H1 (cell line): Measurements from ENCODE around the gene DLAT. TPM values are rescaled to one million over a fixed set of nuclear protein-coding genes. Genes with fewer than 3 reads are reported as not detected.

Experiments used
- MAX ChIP-seq: IDR thresholded peaks from 2 replicates; pipeline ENCODE4 v1.6.1; 2012; ENCODE audit warnings: inconsistent platforms
- NRF1 ChIP-seq: IDR thresholded peaks from 2 replicates; pipeline ENCODE4 v1.6.1; 2011; ENCODE audit warnings: mild to moderate bottlenecking, low read depth, low read length, improper control_type of control experiment
- POLR2AphosphoS5 ChIP-seq: IDR thresholded peaks from 2 replicates; pipeline ENCODE4 v1.6.1; 2011; ENCODE audit warnings: low read depth, low read length
- SAP30 ChIP-seq: fragments of 300-600 bp; sonication (generic); IDR thresholded peaks from 2 replicates; pipeline ENCODE4 v1.7.1; 2012; ENCODE audit warnings: low read length, moderate library complexity, mild to moderate bottlenecking, inconsistent platforms; ENCODE audit not compliant: insufficient read depth, insufficient replicate concordance
- TCF12 ChIP-seq: IDR thresholded peaks from 2 replicates; pipeline ENCODE4 v1.6.1; 2011; ENCODE audit warnings: low read depth, mild to moderate bottlenecking, low read length
- TEAD4 ChIP-seq: IDR thresholded peaks from 2 replicates; pipeline ENCODE4 v1.6.1; 2012; ENCODE audit warnings: low read depth, low read length, inconsistent platforms, mixed read lengths
- YY1 ChIP-seq: IDR thresholded peaks from 2 replicates; pipeline ENCODE4 v1.6.1; 2011; ENCODE audit warnings: low read depth, mild to moderate bottlenecking, low read length
- polyA plus RNA-seq, 7 experiments: library from polyadenylated mRNA; depleted of rRNA in 3 of 7; stranded (reverse) in 5 of 7; unstranded in 2 of 7; fragments of >200 nt in 5 of 7; fragments of 200-250 nt in 2 of 7; gene quantifications; 1 replicate in 5 of 7; 2 replicates in 1 of 7; 4 replicates in 1 of 7; pipeline versions ENCODE4 v1.2.1 to v1.2.3, GENCODE V29; 2011 to 2013; ENCODE audit warnings: missing spikeins in 2 of 7, mixed read lengths in 2 of 7
- total RNA-seq: library from RNA; stranded (reverse); fragmentation: NEBNext Ultra II Directional; extraction: Animal tissue kit (Norgen Biotek cat#: 25700); gene quantifications from 2 replicates; pipeline ENCODE4 v1.2.1, GENCODE V29; 2021

The DLAT gene
- total and polyA plus RNA-seq, 2 of the 8 experiments (the other 6 are each of a cell fraction or from before 2014, with no cell fraction given) = 23.1 to 66.2 TPM

- no peak for TF ChIP-seq TCF12
- no peak for TF ChIP-seq NRF1
- peak; percentile 62; the same call in 1 of the 2 replicates for TF ChIP-seq TEAD4
- peak; percentile 71 for TF ChIP-seq POLR2AphosphoS5
- peak; percentile 81 for TF ChIP-seq MAX
- peak; percentile 63 for TF ChIP-seq SAP30
- peak; percentile 22; the same call in 1 of the 2 replicates for TF ChIP-seq YY1
Observed at GRCh38 chr11:112024773-112025678, at the start of gene DLAT (continued).
